Measurements from ENCODE around the gene CBARP.
"Not testable (repeated sequence)": the region's sequence is repeated elsewhere in the genome, so short reads cannot be mapped to it uniquely, and the experiment has no call there.

The CBARP gene

DNA sequence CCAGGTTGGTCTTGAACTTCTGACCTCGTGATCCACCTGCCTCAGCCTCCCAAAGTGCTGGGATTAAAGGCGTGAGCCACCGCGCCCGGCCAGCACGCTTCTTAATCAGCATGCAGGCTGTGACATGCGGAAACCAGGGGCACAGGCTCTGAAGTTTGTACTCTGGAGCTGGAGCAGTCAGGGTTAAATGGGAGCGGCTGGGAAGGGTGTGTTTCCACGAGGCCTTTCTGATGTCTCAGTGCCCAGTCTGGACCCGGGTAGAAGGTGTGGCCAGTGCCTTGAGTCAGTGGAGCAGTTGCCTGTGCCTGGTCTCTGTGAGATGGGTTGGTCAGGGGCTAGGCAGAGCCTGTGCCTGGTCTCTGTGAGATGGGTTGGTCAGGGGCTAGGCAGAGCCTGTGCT is 29.0 kb downstream of the CBARP start:
- H3K4me1 ChIP-seq (ENCODE audit: control insufficient read depth, insufficient read depth, low read length), result peaks cover 49% of the 10 kb centered on the region
- not testable (repeated sequence) for H3K4me3 ChIP-seq (ENCODE audit: low read length in 2 of 2); H3K36me3 ChIP-seq (ENCODE audit: control insufficient read depth in 2 of 2, insufficient read depth in 2 of 2, low read length in 2 of 2); H3K27me3 ChIP-seq (ENCODE audit: control insufficient read depth in 1 of 2, insufficient read depth in 2 of 2, low read length in 2 of 2); H3K9me3 ChIP-seq (ENCODE audit: control insufficient read depth in 2 of 2, low read length in 2 of 2); H3K27ac ChIP-seq (ENCODE audit: low read length); H3K9ac ChIP-seq (ENCODE audit: low read length in 2 of 2)

DNA sequence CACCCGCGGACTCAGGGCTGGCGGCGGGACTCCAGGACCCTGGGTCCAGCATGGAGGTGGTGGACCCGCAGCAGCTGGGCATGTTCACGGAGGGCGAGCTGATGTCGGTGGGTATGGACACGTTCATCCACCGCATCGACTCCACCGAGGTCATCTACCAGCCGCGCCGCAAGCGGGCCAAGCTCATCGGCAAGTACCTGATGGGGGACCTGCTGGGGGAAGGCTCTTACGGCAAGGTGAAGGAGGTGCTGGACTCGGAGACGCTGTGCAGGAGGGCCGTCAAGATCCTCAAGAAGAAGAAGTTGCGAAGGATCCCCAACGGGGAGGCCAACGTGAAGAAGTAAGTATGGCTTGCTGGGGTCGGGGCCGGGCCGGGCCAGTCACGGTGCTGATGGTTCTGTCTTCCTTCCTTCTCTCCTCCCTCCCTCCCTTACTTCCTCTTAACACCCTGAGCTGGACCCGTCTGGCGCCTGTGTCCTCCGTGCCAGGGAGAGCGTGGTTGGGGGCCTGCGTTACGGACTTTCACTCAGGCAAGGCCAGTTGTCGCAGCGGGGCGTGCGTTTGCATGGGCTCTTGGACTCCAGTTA is 30.8 kb downstream of the CBARP start:
- no peaks in the 10 kb centered on the region for H3K27me3 ChIP-seq (ENCODE audit: control insufficient read depth in 1 of 2, insufficient read depth in 2 of 2, low read length in 2 of 2)
- peak overlapping the region; percentile 86 for H3K27ac ChIP-seq (ENCODE audit: low read length)
- H3K36me3 ChIP-seq (ENCODE audit: control insufficient read depth in 2 of 2, insufficient read depth in 2 of 2, low read length in 2 of 2), result peaks cover 0 to 3% of the 10 kb centered on the region in 2 donors
- H3K9me3 ChIP-seq (ENCODE audit: control insufficient read depth in 2 of 2, low read length in 2 of 2), result no peaks in the 10 kb centered on the region
- H3K4me3 ChIP-seq (ENCODE audit: low read length in 2 of 2), result peak overlapping the region; percentile 84 to 85
- H3K9ac ChIP-seq (ENCODE audit: low read length in 2 of 2), result peak overlapping the region; percentile 68 to 71
- H3K4me1 ChIP-seq (ENCODE audit: control insufficient read depth, insufficient read depth, low read length), result peaks cover 39% of the 10 kb centered on the region

DNA sequence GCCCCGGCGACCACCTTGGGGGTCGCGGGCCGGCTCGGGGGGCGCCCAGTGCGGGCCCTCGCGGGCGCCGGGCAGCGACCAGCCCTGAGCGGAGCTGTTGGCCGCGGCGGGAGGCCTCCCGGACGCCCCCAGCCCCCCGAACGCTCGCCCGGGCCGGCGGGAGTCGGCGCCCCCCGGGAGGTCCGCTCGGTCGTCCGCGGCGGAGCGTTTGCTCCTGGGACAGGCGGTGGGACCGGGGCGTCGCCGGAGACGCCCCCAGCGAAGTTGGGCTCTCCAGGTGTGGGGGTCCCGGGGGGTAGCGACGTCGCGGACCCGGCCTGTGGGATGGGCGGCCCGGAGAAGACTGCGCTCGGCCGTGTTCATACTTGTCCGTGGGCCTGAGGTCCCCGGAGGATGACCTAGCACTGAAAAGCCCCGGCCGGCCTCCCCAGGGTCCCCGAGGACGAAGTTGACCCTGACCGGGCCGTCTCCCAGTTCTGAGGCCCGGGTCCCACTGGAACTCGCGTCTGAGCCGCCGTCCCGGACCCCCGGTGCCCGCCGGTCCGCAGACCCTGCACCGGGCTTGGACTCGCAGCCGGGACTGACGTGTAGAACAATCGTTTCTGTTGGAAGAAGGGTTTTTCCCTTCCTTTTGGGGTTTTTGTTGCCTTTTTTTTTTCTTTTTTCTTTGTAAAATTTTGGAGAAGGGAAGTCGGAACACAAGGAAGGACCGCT is 31.5 kb downstream of the CBARP start:
- Histone ChIP-seq H3K4me3 (ENCODE audit: low read length in 2 of 2) (peak overlapping the region; percentile 84 to 85), H3K36me3 (ENCODE audit: control insufficient read depth in 2 of 2, insufficient read depth in 2 of 2, low read length in 2 of 2) (peaks cover 0 to 3% of the 10 kb centered on the region in 2 donors), H3K9me3 (ENCODE audit: control insufficient read depth in 2 of 2, low read length in 2 of 2) (no peaks in the 10 kb centered on the region), H3K27me3 (ENCODE audit: control insufficient read depth in 1 of 2, insufficient read depth in 2 of 2, low read length in 2 of 2) (no peaks in the 10 kb centered on the region), H3K9ac (ENCODE audit: low read length in 2 of 2) (peak overlapping the region; percentile 68 to 71), H3K27ac (ENCODE audit: low read length) (peak overlapping the region; percentile 86), H3K4me1 (ENCODE audit: control insufficient read depth, insufficient read depth, low read length) (peaks cover 38% of the 10 kb centered on the region)

DNA sequence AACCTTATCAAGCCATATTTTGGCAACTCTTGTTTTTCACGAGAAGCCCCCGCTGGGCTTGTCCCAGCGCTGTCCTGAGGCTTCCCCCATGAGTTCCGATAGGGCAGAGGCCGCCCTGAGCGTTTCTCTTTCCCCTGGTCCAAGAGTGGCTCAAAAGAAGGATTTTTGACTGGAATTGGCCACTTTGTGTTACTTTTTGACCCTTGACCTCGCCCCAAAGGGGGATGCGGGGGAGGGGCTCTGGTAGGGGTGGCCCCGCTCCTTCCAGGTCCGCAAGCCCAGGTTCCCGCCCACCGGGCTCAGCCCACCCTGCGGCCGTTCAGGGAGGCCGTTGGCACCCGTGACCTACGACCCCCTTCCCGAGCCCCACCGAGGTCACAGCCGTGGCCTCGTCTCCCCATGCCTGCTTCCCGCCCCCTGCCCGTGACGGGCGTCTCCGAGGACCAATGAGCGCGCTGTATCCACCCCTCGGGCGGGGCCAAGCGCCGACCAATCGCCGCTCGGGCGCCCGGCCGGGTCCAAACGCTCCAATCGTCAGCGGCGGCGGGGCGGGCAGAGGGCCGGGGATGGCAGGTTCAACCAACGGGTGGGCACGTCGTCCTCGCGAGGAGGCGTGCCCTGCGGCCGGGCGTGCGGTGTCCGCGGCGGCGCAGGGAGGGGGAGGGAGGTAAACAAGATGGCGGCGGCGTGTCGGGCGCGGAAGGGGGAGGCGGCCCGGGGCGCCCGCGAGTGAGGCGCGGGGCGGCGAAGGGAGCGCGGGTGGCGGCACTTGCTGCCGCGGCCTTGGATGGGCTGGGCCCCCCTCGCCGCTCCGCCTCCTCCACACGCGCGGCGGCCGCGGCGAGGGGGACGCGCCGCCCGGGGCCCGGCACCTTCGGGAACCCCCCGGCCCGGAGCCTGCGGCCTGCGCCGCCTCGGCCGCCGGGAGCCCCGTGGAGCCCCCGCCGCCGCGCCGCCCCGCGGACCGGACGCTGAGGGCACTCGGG is 32.4 kb downstream of the CBARP start, which contains the start of gene STK11:
TSS of gene STK11 (plus strand) at position 665 of the 986 bp plus-strand sequence. CDS start 1,136 bp downstream, outside the sequence.
- peaks cover 0 to 3% of the 10 kb centered on the region in 2 donors for H3K36me3 ChIP-seq (ENCODE audit: control insufficient read depth in 2 of 2, insufficient read depth in 2 of 2, low read length in 2 of 2)
- no peaks in the 10 kb centered on the region for H3K9me3 ChIP-seq (ENCODE audit: control insufficient read depth in 2 of 2, low read length in 2 of 2)
- H3K27me3 ChIP-seq (ENCODE audit: control insufficient read depth in 1 of 2, insufficient read depth in 2 of 2, low read length in 2 of 2), result no peaks in the 10 kb centered on the region
- peak within 1 kb of the TSS; percentile 84 to 85 for H3K4me3 ChIP-seq (ENCODE audit: low read length in 2 of 2)
- H3K27ac ChIP-seq (ENCODE audit: low read length), result peak within 1 kb of the TSS; percentile 86
- H3K4me1 ChIP-seq (ENCODE audit: control insufficient read depth, insufficient read depth, low read length), result peaks cover 36% of the 10 kb centered on the region
- peak within 1 kb of the TSS; percentile 68 to 71 for H3K9ac ChIP-seq (ENCODE audit: low read length in 2 of 2)

DNA sequence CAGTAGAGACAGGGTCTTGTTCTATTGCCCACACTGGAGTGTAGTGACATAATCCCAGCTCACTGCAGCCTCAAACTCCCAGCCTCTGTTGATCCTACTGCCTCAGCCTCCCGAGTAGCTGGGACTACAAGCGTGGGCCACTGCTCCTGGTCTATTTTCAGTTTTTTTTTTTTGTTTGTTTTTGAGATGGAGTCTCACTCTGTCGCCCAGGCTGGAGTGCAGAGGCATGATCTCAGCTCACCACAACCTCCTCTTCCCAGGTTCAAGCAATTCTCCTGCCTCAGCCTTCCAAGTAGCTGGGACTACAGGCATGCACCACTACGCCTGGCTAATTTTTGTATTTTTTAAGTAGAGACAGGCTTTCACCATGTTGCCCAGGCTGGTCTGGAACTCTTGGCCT is 37.2 kb downstream of the CBARP start:
- H3K9me3 ChIP-seq (ENCODE audit: control insufficient read depth in 2 of 2, low read length in 2 of 2); H3K9ac ChIP-seq (ENCODE audit: low read length in 2 of 2); H3K4me1 ChIP-seq (ENCODE audit: control insufficient read depth, insufficient read depth, low read length); H3K36me3 ChIP-seq (ENCODE audit: control insufficient read depth in 2 of 2, insufficient read depth in 2 of 2, low read length in 2 of 2); H3K4me3 ChIP-seq (ENCODE audit: low read length in 2 of 2); H3K27me3 ChIP-seq (ENCODE audit: control insufficient read depth in 1 of 2, insufficient read depth in 2 of 2, low read length in 2 of 2); H3K27ac ChIP-seq (ENCODE audit: low read length): not testable (repeated sequence)

DNA sequence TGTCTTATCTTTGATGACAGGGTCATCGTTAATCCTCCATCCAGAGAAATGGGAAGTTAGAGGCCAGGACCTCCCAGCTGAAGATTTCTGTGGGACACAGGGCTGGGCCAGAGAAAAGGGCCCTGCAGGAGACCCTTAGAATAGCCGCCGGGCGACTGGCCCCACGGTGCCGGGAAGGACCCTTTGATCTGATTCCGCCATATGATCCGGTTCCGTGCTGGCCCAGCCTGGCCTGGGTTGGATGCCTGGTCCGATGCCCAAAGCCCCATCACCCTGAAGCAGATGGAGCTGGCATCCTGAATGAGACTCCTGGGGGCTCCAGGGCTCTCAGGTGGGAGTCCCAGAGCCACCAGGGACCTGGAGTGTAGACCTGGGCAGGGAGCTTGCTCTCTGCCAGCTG is 38.3 kb downstream of the CBARP start:
- Histone ChIP-seq H3K4me1 (ENCODE audit: control insufficient read depth, insufficient read depth, low read length) (no peaks in the 10 kb centered on the region), H3K27ac (ENCODE audit: low read length) (no peak overlapping the region), H3K9ac (ENCODE audit: low read length in 2 of 2) (no peak overlapping the region), H3K36me3 (ENCODE audit: control insufficient read depth in 2 of 2, insufficient read depth in 2 of 2, low read length in 2 of 2) (no peaks in the 10 kb centered on the region), H3K4me3 (ENCODE audit: low read length in 2 of 2) (no peak overlapping the region), H3K27me3 (ENCODE audit: control insufficient read depth in 1 of 2, insufficient read depth in 2 of 2, low read length in 2 of 2) (no peaks in the 10 kb centered on the region), H3K9me3 (ENCODE audit: control insufficient read depth in 2 of 2, low read length in 2 of 2) (no peaks in the 10 kb centered on the region)

DNA sequence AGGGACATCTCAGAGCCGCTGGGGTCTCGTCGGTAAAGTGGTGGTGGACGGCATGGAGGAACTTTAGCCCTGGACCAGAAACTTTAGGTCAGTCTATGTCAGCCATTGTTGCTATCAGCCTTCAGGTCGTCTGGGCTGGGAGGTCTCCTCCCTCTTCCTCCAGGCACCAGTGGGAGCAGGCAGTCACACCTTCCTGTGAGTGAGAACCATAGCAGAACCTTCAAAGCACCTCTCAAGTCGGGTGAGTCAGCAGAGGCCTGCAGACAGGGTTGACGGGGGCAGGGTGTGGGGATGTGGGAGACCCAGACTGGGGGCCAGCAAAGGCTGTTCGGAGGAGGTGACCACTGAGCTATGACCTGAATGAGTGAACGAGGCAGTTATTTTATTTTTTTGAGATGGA is 48.4 kb downstream of the CBARP start:
- Histone ChIP-seq H3K9ac (ENCODE audit: low read length in 2 of 2) (no peak overlapping the region), H3K27me3 (ENCODE audit: control insufficient read depth in 1 of 2, insufficient read depth in 2 of 2, low read length in 2 of 2) (no peaks in the 10 kb centered on the region), H3K27ac (ENCODE audit: low read length) (no peak overlapping the region), H3K9me3 (ENCODE audit: control insufficient read depth in 2 of 2, low read length in 2 of 2) (no peaks in the 10 kb centered on the region), H3K4me1 (ENCODE audit: control insufficient read depth, insufficient read depth, low read length) (no peaks in the 10 kb centered on the region), H3K4me3 (ENCODE audit: low read length in 2 of 2) (no peak overlapping the region), H3K36me3 (ENCODE audit: control insufficient read depth in 2 of 2, insufficient read depth in 2 of 2, low read length in 2 of 2) (no peaks in the 10 kb centered on the region)

DNA sequence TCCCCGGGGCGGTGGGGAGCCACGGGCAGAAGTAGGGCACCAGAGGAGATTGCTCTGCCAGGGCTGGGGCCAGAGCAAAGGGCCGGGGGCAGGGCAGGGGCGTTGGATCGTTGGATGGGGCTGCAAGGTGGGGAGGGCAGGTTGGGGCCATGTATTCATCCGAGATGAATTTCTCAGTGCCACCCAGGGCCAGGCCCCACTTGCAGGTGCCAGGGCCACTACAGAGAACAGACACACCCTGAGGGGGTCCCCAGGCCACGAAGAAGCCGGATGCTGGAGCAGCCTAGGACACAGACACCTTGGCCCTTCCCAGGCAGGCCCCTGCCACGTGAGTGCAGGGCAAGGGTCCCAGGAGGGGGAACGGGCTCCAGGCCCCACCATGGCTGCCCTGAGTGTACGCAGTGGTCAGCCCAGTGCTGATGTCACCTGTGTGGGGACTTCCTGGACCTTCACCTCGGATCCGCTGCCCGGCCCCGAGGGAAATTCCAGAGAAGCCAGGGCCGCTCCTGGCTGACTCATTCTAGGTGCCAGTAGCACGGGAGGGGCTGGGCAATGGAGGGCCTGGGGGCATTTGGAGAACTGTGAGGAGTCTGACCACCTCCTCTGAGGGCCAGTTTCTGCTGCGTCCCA is 54.1 kb downstream of the CBARP start:
- Histone ChIP-seq H3K9ac (ENCODE audit: low read length in 2 of 2) (no peak overlapping the region), H3K36me3 (ENCODE audit: control insufficient read depth in 2 of 2, insufficient read depth in 2 of 2, low read length in 2 of 2) (no peaks in the 10 kb centered on the region), H3K9me3 (ENCODE audit: control insufficient read depth in 2 of 2, low read length in 2 of 2) (no peaks in the 10 kb centered on the region), H3K4me1 (ENCODE audit: control insufficient read depth, insufficient read depth, low read length) (peaks cover 5% of the 10 kb centered on the region), H3K27me3 (ENCODE audit: control insufficient read depth in 1 of 2, insufficient read depth in 2 of 2, low read length in 2 of 2) (peaks cover 2% of the 10 kb centered on the region in 2 donors), H3K27ac (ENCODE audit: low read length) (no peak overlapping the region), H3K4me3 (ENCODE audit: low read length in 2 of 2) (no peak overlapping the region)

DNA sequence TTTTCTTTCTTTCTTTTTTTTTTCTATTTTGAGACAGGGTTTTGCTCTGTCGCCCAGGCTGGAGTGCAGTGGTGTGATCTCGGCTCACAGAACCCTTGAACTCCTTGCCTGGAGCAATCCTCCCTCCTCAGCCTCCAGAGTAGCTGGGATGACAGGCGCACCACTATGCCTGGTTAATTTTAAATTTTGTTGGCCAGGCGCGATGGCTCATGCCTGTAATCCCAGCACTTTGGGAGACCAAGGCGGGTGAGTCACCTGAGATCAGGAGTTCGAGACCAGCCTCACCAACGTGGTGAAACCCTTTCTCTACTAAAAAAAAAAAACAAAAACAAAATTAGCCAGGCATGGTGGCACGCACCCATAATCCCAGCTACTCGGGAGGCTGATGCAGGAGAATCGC is 55.1 kb downstream of the CBARP start:
- Histone ChIP-seq H3K27me3 (ENCODE audit: control insufficient read depth in 1 of 2, insufficient read depth in 2 of 2, low read length in 2 of 2) (peaks cover 2% of the 10 kb centered on the region in 2 donors), H3K27ac (ENCODE audit: low read length) (no peak overlapping the region), H3K4me1 (ENCODE audit: control insufficient read depth, insufficient read depth, low read length) (peaks cover 5% of the 10 kb centered on the region), H3K9me3 (ENCODE audit: control insufficient read depth in 2 of 2, low read length in 2 of 2) (no peaks in the 10 kb centered on the region), H3K36me3 (ENCODE audit: control insufficient read depth in 2 of 2, insufficient read depth in 2 of 2, low read length in 2 of 2) (no peaks in the 10 kb centered on the region), H3K4me3 (ENCODE audit: low read length in 2 of 2) (no peak overlapping the region), H3K9ac (ENCODE audit: low read length in 2 of 2) (no peak overlapping the region)

DNA sequence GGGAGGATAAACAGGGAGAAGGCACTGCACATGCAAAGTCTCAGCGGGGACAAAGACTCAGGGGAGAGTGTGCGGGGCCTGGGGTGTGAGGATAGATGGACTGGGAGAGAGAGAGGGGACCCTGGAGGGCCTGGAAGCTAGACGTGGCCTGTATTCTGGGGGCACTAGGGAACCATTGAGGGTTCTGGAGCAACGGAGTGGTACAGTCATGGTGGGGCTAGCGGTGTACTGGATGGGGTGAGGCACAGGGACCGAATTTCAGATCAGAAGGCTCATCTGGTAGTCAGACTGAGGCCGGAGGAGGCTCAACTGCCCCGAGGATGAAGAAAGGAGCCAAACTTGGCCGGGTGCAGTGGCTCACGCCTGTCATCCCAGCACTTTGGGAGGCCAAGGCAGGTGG is 55.7 kb downstream of the CBARP start:
- no peak overlapping the region for H3K27ac ChIP-seq (ENCODE audit: low read length)
- no peaks in the 10 kb centered on the region for H3K9me3 ChIP-seq (ENCODE audit: control insufficient read depth in 2 of 2, low read length in 2 of 2)
- H3K4me1 ChIP-seq (ENCODE audit: control insufficient read depth, insufficient read depth, low read length), result peaks cover 5% of the 10 kb centered on the region
- no peak overlapping the region for H3K4me3 ChIP-seq (ENCODE audit: low read length in 2 of 2)
- H3K9ac ChIP-seq (ENCODE audit: low read length in 2 of 2), result no peak overlapping the region
- peaks cover 2% of the 10 kb centered on the region in 2 donors for H3K27me3 ChIP-seq (ENCODE audit: control insufficient read depth in 1 of 2, insufficient read depth in 2 of 2, low read length in 2 of 2)
- no peaks in the 10 kb centered on the region for H3K36me3 ChIP-seq (ENCODE audit: control insufficient read depth in 2 of 2, insufficient read depth in 2 of 2, low read length in 2 of 2)
